ENCODE results near the gene PCDHGA12. TPM values are rescaled to one million over a fixed set of nuclear protein-coding genes. Genes with fewer than 3 reads are reported as not detected.
"Not testable (repeated sequence)": the region's sequence is repeated elsewhere in the genome, so short reads cannot be mapped to it uniquely, and the experiment has no call there.

Gene PCDHGA12
- total RNA-seq, 1 experiment from 2014 or later = 0.17 TPM

- H3K27me3 ChIP-seq (ENCODE audit: insufficient read depth, low read length); intact Hi-C loops (cut with micrococcal nuclease); H3K27ac ChIP-seq (ENCODE audit: low read depth, low read length); H2AFZ ChIP-seq (ENCODE audit: low read depth, low read length, poor library complexity, severe bottlenecking); RAD21 ChIA-PET (ENCODE audit: low non-redundant PET in 1 of 2, low total read pairs in 2 of 2, uncharacterized antibody in 2 of 2, unreplicated experiment in 2 of 2); H3K9ac ChIP-seq (ENCODE audit: low read length); BruUV-seq (replicated peaks); POLR2A ChIA-PET; H3K4me1 ChIP-seq (ENCODE audit: control insufficient read depth in 1 of 2, insufficient read depth in 2 of 2, low read length in 2 of 2); H3K79me2 ChIP-seq (ENCODE audit: insufficient read depth, low read length); DNase-seq (ENCODE audit: low read depth, low spot score); CTCF ChIA-PET; H3K4me3 ChIP-seq (replicated peaks in 1 of 2; ENCODE audit: low read depth in 1 of 2, low read length in 2 of 2); H3K36me3 ChIP-seq (ENCODE audit: control insufficient read depth in 1 of 2, insufficient read depth in 2 of 2, low read length in 2 of 2); H3K9me2 ChIP-seq (ENCODE audit: insufficient read depth); H3K9me3 ChIP-seq (ENCODE audit: control insufficient read depth in 1 of 2, insufficient read depth in 1 of 2, low read depth in 1 of 2, low read length in 2 of 2); H3K4me2 ChIP-seq (ENCODE audit: low read length); H4K20me1 ChIP-seq (ENCODE audit: insufficient read depth); ATAC-seq: not testable (repeated sequence)
Measured at GRCh38 chr5:141432726-141433125, 2.4 kb downstream of the PCDHGA12 start.

- H3K79me2 ChIP-seq (ENCODE audit: insufficient read depth, low read length) = no peaks in the 10 kb centered on the region
- H3K4me1 ChIP-seq (ENCODE audit: control insufficient read depth in 1 of 2, insufficient read depth in 2 of 2, low read length in 2 of 2) = no peaks in the 10 kb centered on the region
- H3K27ac ChIP-seq (ENCODE audit: low read depth, low read length) = no peak overlapping the region
- no peak overlapping the region for H3K9ac ChIP-seq (ENCODE audit: low read length)
- DNase-seq (ENCODE audit: low read depth, low spot score) (no peak), ATAC-seq (no peak)
- no TSS peak for BruUV-seq (replicated peaks)
- H3K9me2 ChIP-seq (ENCODE audit: insufficient read depth) = no peaks in the 10 kb centered on the region
- H3K4me3 ChIP-seq (replicated peaks in 1 of 2; ENCODE audit: low read depth in 1 of 2, low read length in 2 of 2) = no peak overlapping the region
- no peaks in the 10 kb centered on the region for H3K36me3 ChIP-seq (ENCODE audit: control insufficient read depth in 1 of 2, insufficient read depth in 2 of 2, low read length in 2 of 2)
- H3K27me3 ChIP-seq (ENCODE audit: insufficient read depth, low read length) = no peaks in the 10 kb centered on the region
- intact Hi-C loops (cut with micrococcal nuclease) = no loop called here
- POLR2A ChIA-PET = no interaction called here
- no peak overlapping the region for H3K4me2 ChIP-seq (ENCODE audit: low read length)
- no peaks in the 10 kb centered on the region for H4K20me1 ChIP-seq (ENCODE audit: insufficient read depth)
- CTCF ChIA-PET = no interaction called here
- TF ChIP-seq ZFX (IDR thresholded peaks at IDR 0.05) (no peak), SIN3A (IDR thresholded peaks at IDR 0.05; ENCODE audit: low read depth) (no peak), RAD21 (IDR thresholded peaks at IDR 0.05; ENCODE audit: low read depth) (no peak), EGR1 (IDR thresholded peaks at IDR 0.05; ENCODE audit: low read depth) (no peak), REST (IDR thresholded peaks at IDR 0.05; ENCODE audit: low read depth) (no peak), FOSL1 (IDR thresholded peaks at IDR 0.05; ENCODE audit: low read depth) (no peak), SRF (IDR thresholded peaks at IDR 0.05; ENCODE audit: low read depth) (no peak), EZH2phosphoT487 (IDR thresholded peaks at IDR 0.05; ENCODE audit: borderline replicate concordance) (no peak), POLR2A (IDR thresholded peaks at IDR 0.05; ENCODE audit: borderline replicate concordance, extremely low read depth, insufficient read depth, insufficient read length) (no peak), JUND (IDR thresholded peaks at IDR 0.05) (no peak), SP1 (IDR thresholded peaks at IDR 0.05; ENCODE audit: low read depth) (no peak), ZNF274 (IDR thresholded peaks at IDR 0.05; ENCODE audit: low read depth, low read length) (no peak), YY1 (IDR thresholded peaks at IDR 0.05; ENCODE audit: extremely low read depth, insufficient replicate concordance, low read depth, low read length) (no peak), CBX3 (IDR thresholded peaks at IDR 0.05; ENCODE audit: low read depth) (no peak)
- TF ChIP-seq, protein P1, sequence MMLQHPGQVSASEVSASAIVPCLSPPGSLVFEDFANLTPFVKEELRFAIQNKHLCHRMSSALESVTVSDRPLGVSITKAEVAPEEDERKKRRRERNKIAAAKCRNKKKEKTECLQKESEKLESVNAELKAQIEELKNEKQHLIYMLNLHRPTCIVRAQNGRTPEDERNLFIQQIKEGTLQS (IDR thresholded peaks at IDR 0.05) = no peak
- TF ChIP-seq, protein P2, sequence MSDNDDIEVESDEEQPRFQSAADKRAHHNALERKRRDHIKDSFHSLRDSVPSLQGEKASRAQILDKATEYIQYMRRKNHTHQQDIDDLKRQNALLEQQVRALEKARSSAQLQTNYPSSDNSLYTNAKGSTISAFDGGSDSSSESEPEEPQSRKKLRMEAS (IDR thresholded peaks at IDR 0.05) = no peak
- H2AFZ ChIP-seq (ENCODE audit: low read depth, low read length, poor library complexity, severe bottlenecking) = no peak overlapping the region
- RAD21 ChIA-PET (ENCODE audit: low non-redundant PET in 1 of 2, low total read pairs in 2 of 2, uncharacterized antibody in 2 of 2, unreplicated experiment in 2 of 2) = no interaction called here
- H3K9me3 ChIP-seq (ENCODE audit: control insufficient read depth in 1 of 2, insufficient read depth in 1 of 2, low read depth in 1 of 2, low read length in 2 of 2) = peaks cover 0 to 8% of the 10 kb centered on the region in 2 experiments; a peak in 2 of 4 replicates
Measured at GRCh38 chr5:141434006-141434405, 3.7 kb downstream of the PCDHGA12 start.

Measured in HCT116 (cell line).